Liver (tissue), 9 donors: ENCODE results near the gene RNU6-8. TPM values are rescaled to one million over a fixed set of nuclear protein-coding genes. Genes with fewer than 3 reads are reported as not detected.
A peak's percentile ranks its signal among the peaks of the same experiment; 100 is the strongest.

ENCODE experiments used
- DNase-seq: peaks from one replicate; pipeline ENCODE4 v3.0.0-alpha.2; 2017; ENCODE audit warnings: low spot score
- H3K27ac ChIP-seq, 2 donors: one replicate each; pipeline ENCODE4 v1.7.0; 2013; ENCODE audit warnings: inconsistent platforms in 2 of 2, low read length in 2 of 2, control low read depth in 1 of 2, low read depth in 1 of 2, mild to moderate bottlenecking in 1 of 2
- H3K27me3 ChIP-seq, 4 donors: one replicate each; pipeline versions ENCODE4 v1.6.1 to v1.7.0; 2013; ENCODE audit warnings: low read length in 3 of 4, inconsistent platforms in 1 of 4, mild to moderate bottlenecking in 1 of 4, moderate library complexity in 1 of 4; ENCODE audit not compliant: control insufficient read depth in 4 of 4, insufficient read depth in 4 of 4
- H3K36me3 ChIP-seq, 4 donors: one replicate each; pipeline versions ENCODE4 v1.6.1 to v1.7.0; 2013; ENCODE audit warnings: low read length in 3 of 4, mild to moderate bottlenecking in 3 of 4, low read depth in 1 of 4, moderate library complexity in 1 of 4; ENCODE audit not compliant: control insufficient read depth in 4 of 4, insufficient read depth in 3 of 4
- H3K4me1 ChIP-seq, 4 donors: one replicate each; pipeline versions ENCODE4 v1.6.1 to v1.7.0; 2013; ENCODE audit warnings: low read length in 3 of 4, mild to moderate bottlenecking in 3 of 4, moderate library complexity in 1 of 4; ENCODE audit not compliant: control insufficient read depth in 4 of 4, insufficient read depth in 4 of 4
- H3K4me3 ChIP-seq, 3 donors: one replicate each; pipeline versions ENCODE4 v1.6.1 to v1.7.0; 2013; ENCODE audit warnings: low read length in 3 of 3, control low read depth in 1 of 3, low read depth in 1 of 3, mild to moderate bottlenecking in 1 of 3
- H3K9ac ChIP-seq, 2 donors: one replicate each; pipeline ENCODE4 v1.7.0; 2013; ENCODE audit warnings: low read length in 2 of 2, mild to moderate bottlenecking in 2 of 2, moderate library complexity in 2 of 2, control low read depth in 1 of 2, low read depth in 1 of 2
- H3K9me3 ChIP-seq, 4 donors: one replicate each; pipeline versions ENCODE4 v1.6.1 to v1.7.0; 2013; ENCODE audit warnings: low read length in 3 of 4; ENCODE audit not compliant: control insufficient read depth in 4 of 4
- ATF3 ChIP-seq: IDR thresholded peaks from 2 replicates; pipeline ENCODE4 v1.6.1; 2016; ENCODE audit warnings: antibody characterized with exemption
- CTCF ChIP-seq: fragments of 150-350 bp; IDR thresholded peaks from 2 replicates; pipeline ENCODE4 v1.5.1; 2017; ENCODE audit warnings: improper control_type of control experiment, low read depth, low read length; ENCODE audit not compliant: missing input control
- EGR1 ChIP-seq, 2 donors: IDR thresholded peaks; 2 replicates each; pipeline ENCODE4 v1.6.1; 2016 to 2018; ENCODE audit warnings: antibody characterized with exemption in 2 of 2, low read depth in 2 of 2
- FOXA1 ChIP-seq: IDR thresholded peaks from 2 replicates; pipeline ENCODE4 v1.6.1; 2016; ENCODE audit warnings: antibody characterized with exemption
- GABPA ChIP-seq, 2 donors: IDR thresholded peaks in 1 of 2; conservative IDR thresholded peaks in 1 of 2; 2 replicates each; pipeline ENCODE4 v1.6.1; 2016; ENCODE audit warnings: antibody characterized with exemption in 2 of 2, mild to moderate bottlenecking in 1 of 2, moderate library complexity in 1 of 2
- HNF4A ChIP-seq, 2 donors: conservative IDR thresholded peaks; 2 replicates each; pipeline ENCODE4 v1.6.1; 2016; ENCODE audit warnings: antibody characterized with exemption in 2 of 2, mild to moderate bottlenecking in 2 of 2
- HNF4G ChIP-seq: IDR thresholded peaks from 2 replicates; pipeline ENCODE4 v1.6.1; 2016; ENCODE audit warnings: antibody characterized with exemption
- JUND ChIP-seq, 2 donors: IDR thresholded peaks; 2 replicates each; pipeline ENCODE4 v1.6.1; 2016; ENCODE audit warnings: antibody characterized with exemption in 2 of 2
- MAX ChIP-seq: IDR thresholded peaks from 2 replicates; pipeline ENCODE4 v1.6.1; 2016; ENCODE audit warnings: antibody characterized with exemption
- NR2F2 ChIP-seq: IDR thresholded peaks from 2 replicates; pipeline ENCODE4 v1.6.1; 2016; ENCODE audit warnings: antibody characterized with exemption
- RAD21 ChIP-seq, 2 donors: IDR thresholded peaks; 2 replicates each; pipeline ENCODE4 v1.6.1; 2016; ENCODE audit warnings: antibody characterized with exemption in 2 of 2, mild to moderate bottlenecking in 2 of 2
- REST ChIP-seq: IDR thresholded peaks from 2 replicates; pipeline ENCODE4 v1.6.1; 2016; ENCODE audit warnings: antibody characterized with exemption, mild to moderate bottlenecking
- RXRA ChIP-seq, 2 donors: IDR thresholded peaks; 2 replicates each; pipeline ENCODE4 v1.6.1; 2017 to 2018; ENCODE audit warnings: antibody characterized with exemption in 2 of 2, mild to moderate bottlenecking in 1 of 2
- SP1 ChIP-seq: IDR thresholded peaks from 2 replicates; pipeline ENCODE4 v1.6.1; 2018; ENCODE audit warnings: antibody characterized with exemption, mild to moderate bottlenecking
- TAF1 ChIP-seq: conservative IDR thresholded peaks from 2 replicates; pipeline ENCODE4 v1.6.1; 2016; ENCODE audit warnings: antibody characterized with exemption, mild to moderate bottlenecking
- YY1 ChIP-seq: IDR thresholded peaks from 2 replicates; pipeline ENCODE4 v1.6.1; 2016; ENCODE audit warnings: antibody characterized with exemption, mild to moderate bottlenecking
- ZBTB33 ChIP-seq: IDR thresholded peaks from 2 replicates; pipeline ENCODE4 v1.6.1; 2016; ENCODE audit warnings: antibody characterized with exemption
- WGBS: extraction: QIAGEN DNeasy Blood & Tissue Kit; methylation state at CpG from one replicate; pipeline ENCODE4 v1.1.7; 2013; 5-methylcytosine and 5-hydroxymethylcytosine counted together
- polyA plus RNA-seq, 2 donors: library from polyadenylated mRNA; stranded (reverse) in 1 of 2; unstranded in 1 of 2; fragments of 200-250 nt in 1 of 2; fragments of >200 nt in 1 of 2; fragmentation: Nextera tagmentation in 1 of 2; extraction: Ambion mirVana in 1 of 2; gene quantifications; one replicate each; pipeline versions ENCODE4 v1.2.1 to v1.2.3, GENCODE V29; 2013 to 2015
- total RNA-seq, 2 donors: library from RNA; depleted of rRNA; stranded (reverse); fragments of >200 nt; gene quantifications; one replicate each; pipeline ENCODE4 v1.2.3, GENCODE V29; 2014
- donor health status: healthy.
- donor health status: healthy.
- donor health status: healthy.
- donor health status: healthy.
- donor health status: healthy.

RNU6-8 gene
- total and polyA plus RNA-seq, 4 donors, result not detected

GRCh38 chr14:32205554-32205953 is 2.5 kb upstream of the RNU6-8 start:
- no peak overlapping the region for H3K9ac ChIP-seq
- no peaks in the 10 kb centered on the region for H3K27me3 ChIP-seq
- WGBS, result 96% methylated on average over 3 of the region's 3 CpGs
- no peak for DNase-seq
- no peaks in the 10 kb centered on the region for H3K9me3 ChIP-seq
- no peaks in the 10 kb centered on the region for H3K36me3 ChIP-seq
- TF ChIP-seq FOXA1 (no peak), HNF4G (no peak), SP1 (no peak), ZBTB33 (no peak), MAX (no peak), REST (no peak), RAD21 (IDR thresholded peaks at IDR 0.05) (no peak), YY1 (no peak), TAF1 (no peak), CTCF (no peak), GABPA (IDR thresholded peaks at IDR 0.05 in 1 of 2, conservative IDR thresholded peaks at IDR 0.05 in 1 of 2) (no peak), JUND (IDR thresholded peaks at IDR 0.05) (no peak), ATF3 (no peak), RXRA (IDR thresholded peaks at IDR 0.05) (no peak), EGR1 (IDR thresholded peaks at IDR 0.05; ENCODE audit: low read depth in 2 of 2) (no peak), HNF4A (conservative IDR thresholded peaks at IDR 0.05) (no peak), NR2F2 (no peak)
- H3K4me1 ChIP-seq, result peaks cover 0 to 21% (median 13%) of the 10 kb centered on the region in 4 donors
- H3K4me3 ChIP-seq, result no peak overlapping the region
- H3K27ac ChIP-seq, result no peak overlapping the region

DNA sequence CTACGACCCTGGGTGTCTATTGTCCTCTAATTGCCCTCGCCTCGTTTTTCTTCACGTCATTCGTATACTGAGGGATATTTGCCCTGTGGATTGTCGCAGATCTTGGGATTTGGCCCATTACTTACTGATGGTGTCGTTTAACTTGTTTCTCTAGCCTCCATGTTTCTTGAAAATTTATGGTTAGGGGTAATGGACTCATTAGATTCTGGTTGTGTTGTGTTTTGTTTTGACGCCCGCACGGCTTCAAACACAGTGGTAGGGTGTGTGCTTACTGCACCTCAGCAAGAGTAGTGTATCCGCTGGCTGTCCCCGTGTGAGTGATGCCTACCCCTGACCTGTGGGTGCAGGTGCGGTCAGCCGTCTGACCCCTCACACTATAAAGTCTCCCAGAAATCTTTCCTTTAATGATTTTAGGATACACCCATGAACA is 874 bp upstream of the RNU6-8 start:
- peak overlapping the region; percentile 76 to 85 (median 85) for H3K4me3 ChIP-seq
- DNase-seq, result no peak
- H3K9ac ChIP-seq, result peak overlapping the region; percentile 74 to 76
- peak in 1 of 2 donors; percentile 26 for TF ChIP-seq RXRA (IDR thresholded peaks at IDR 0.05)
- no peak for TF ChIP-seq YY1
- H3K27ac ChIP-seq, result peak overlapping the region; percentile 76 to 84
- H3K4me1 ChIP-seq, result peaks cover 0 to 25% (median 17%) of the 10 kb centered on the region in 4 donors
- H3K9me3 ChIP-seq, result no peaks in the 10 kb centered on the region
- WGBS, result 2% methylated on average over 14 of the region's 14 CpGs
- no peaks in the 10 kb centered on the region for H3K36me3 ChIP-seq
- H3K27me3 ChIP-seq, result no peaks in the 10 kb centered on the region
